ENCODE data around the gene ADCY7.

ADCY7 gene

DNA sequence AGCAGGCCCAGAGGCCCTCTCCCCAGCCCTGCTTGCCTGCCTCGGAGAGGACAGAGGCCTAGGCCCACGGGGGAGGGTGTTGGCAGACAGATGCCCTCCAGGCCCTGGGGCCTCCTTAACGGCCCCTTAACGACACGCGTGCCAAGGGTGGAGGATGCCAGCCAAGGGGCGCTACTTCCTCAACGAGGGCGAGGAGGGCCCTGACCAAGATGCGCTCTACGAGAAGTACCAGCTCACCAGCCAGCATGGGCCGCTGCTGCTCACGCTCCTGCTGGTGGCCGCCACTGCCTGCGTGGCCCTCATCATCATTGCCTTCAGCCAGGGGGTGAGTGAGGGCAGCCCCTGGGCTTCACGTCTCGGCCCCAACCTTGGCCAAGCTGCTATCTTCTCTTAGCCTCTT, 21.7 kb downstream of the ADCY7 start:
- TF ChIP-seq, protein P1, sequence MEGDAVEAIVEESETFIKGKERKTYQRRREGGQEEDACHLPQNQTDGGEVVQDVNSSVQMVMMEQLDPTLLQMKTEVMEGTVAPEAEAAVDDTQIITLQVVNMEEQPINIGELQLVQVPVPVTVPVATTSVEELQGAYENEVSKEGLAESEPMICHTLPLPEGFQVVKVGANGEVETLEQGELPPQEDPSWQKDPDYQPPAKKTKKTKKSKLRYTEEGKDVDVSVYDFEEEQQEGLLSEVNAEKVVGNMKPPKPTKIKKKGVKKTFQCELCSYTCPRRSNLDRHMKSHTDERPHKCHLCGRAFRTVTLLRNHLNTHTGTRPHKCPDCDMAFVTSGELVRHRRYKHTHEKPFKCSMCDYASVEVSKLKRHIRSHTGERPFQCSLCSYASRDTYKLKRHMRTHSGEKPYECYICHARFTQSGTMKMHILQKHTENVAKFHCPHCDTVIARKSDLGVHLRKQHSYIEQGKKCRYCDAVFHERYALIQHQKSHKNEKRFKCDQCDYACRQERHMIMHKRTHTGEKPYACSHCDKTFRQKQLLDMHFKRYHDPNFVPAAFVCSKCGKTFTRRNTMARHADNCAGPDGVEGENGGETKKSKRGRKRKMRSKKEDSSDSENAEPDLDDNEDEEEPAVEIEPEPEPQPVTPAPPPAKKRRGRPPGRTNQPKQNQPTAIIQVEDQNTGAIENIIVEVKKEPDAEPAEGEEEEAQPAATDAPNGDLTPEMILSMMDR (IDR thresholded peaks at IDR 0.05; ENCODE audit: insufficient read depth, low read depth, low read length, missing control alignments) = no peak
- H3K4me3 ChIP-seq (ENCODE audit: low read length) = no peak overlapping the region
- no peak for DNase-seq (ENCODE audit: low read depth)

GRCh38 chr16:50288920-50289319, 22.6 kb downstream of the ADCY7 start:
- TF ChIP-seq, protein P1 (IDR thresholded peaks at IDR 0.05; ENCODE audit: insufficient read depth, low read depth, low read length, missing control alignments) = no peak
- no peak for DNase-seq (ENCODE audit: low read depth)
- no peak overlapping the region for H3K4me3 ChIP-seq (ENCODE audit: low read length)

DNA sequence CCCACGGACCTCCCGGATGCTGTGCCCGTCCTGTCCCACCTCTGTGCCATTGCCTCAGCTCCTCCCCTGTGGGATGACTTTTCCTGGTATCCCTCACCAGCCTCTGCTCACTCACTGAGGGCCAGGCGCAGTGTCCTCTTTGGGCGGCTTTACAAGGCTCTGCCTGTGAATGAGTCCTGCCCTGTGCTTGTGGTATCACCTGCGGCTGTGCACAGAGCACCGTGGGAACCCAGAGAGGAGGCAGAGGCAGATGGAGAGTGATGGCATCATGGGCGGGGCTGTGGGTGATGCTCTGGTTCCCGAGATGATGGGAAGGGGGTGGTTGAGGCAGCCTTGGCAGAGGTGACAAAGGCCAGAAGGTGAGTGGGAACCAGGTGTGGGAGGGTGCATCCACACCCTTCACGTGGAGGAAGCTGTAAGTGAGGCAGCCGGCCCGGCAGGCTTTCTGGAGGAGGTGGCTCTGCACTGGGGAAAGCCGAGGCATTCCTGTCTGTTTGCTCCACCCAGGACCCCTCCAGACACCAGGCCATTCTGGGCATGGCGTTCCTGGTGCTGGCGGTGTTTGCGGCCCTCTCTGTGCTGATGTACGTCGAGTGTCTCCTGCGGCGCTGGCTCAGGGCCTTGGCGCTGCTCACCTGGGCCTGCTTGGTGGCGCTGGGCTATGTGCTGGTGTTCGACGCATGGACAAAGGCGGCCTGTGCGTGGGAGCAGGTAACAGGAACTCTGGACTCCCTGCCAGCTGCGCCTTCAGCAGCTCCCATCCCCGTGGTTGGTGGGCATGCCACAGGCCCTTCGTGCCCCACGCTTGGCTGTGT, 23.8 kb downstream of the ADCY7 start:
- no peak for DNase-seq (ENCODE audit: low read depth)
- TF ChIP-seq, protein P1 (IDR thresholded peaks at IDR 0.05; ENCODE audit: insufficient read depth, low read depth, low read length, missing control alignments) = no peak
- no peak overlapping the region for H3K4me3 ChIP-seq (ENCODE audit: low read length)

DNA sequence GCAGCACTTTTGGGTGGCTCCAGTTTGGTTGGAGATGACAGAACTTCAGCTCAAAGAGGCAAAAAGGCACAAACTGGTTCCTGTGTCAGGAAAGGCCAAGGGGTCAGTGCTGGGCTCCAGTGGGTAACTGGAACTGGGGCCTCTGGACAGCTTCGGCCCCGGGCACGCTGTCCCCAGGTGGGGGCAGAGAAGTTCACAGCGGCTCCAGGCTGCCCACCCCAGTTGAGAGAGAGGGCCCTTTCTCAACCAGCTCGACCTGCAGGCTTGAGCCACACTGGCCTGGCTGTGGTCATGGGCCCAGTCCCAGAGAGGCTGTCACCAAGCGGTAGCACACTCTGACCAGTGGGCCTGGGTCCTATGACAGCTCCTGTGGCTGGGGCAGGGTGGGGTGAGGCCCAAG, 24.5 kb downstream of the ADCY7 start:
- H3K4me3 ChIP-seq (ENCODE audit: low read length) = no peak overlapping the region
- TF ChIP-seq, protein P1 (IDR thresholded peaks at IDR 0.05; ENCODE audit: insufficient read depth, low read depth, low read length, missing control alignments) = no peak
- no peak for DNase-seq (ENCODE audit: low read depth)

- TF ChIP-seq, protein P1 (IDR thresholded peaks at IDR 0.05; ENCODE audit: insufficient read depth, low read depth, low read length, missing control alignments) = no peak
- DNase-seq (ENCODE audit: low read depth) = no peak
- no peak overlapping the region for H3K4me3 ChIP-seq (ENCODE audit: low read length)
Observed at GRCh38 chr16:50291719-50292565, 25.6 kb downstream of the ADCY7 start.

- no peak for DNase-seq (ENCODE audit: low read depth)
- H3K4me3 ChIP-seq (ENCODE audit: low read length) = no peak overlapping the region
- TF ChIP-seq, protein P1 (IDR thresholded peaks at IDR 0.05; ENCODE audit: insufficient read depth, low read depth, low read length, missing control alignments) = no peak
Observed at GRCh38 chr16:50292566-50292948, 26.2 kb downstream of the ADCY7 start.

Data from epithelial cell of esophagus (primary cell).